ENCODE results near the gene THOC5. TPM values are rescaled to one million over a fixed set of nuclear protein-coding genes. Genes with fewer than 3 reads are reported as not detected.

Gene THOC5
- polyA plus RNA-seq, 1 donor from 2014 or later: 33.4 TPM

- Histone ChIP-seq H3K9me3 (ENCODE audit: low read length) (no peaks in the 10 kb centered on the region), H2AFZ (ENCODE audit: low read depth, low read length) (no peak overlapping the region), H3K9ac (ENCODE audit: low read length) (no peak overlapping the region), H3K79me2 (replicated peaks; ENCODE audit: insufficient read depth, low read length) (no peaks in the 10 kb centered on the region), H3K27ac (ENCODE audit: low read length) (no peak overlapping the region), H4K20me1 (ENCODE audit: insufficient read depth) (no peaks in the 10 kb centered on the region), H3K27me3 (ENCODE audit: insufficient read depth, low read depth, low read length) (no peaks in the 10 kb centered on the region), H3K9me2 (ENCODE audit: insufficient read depth, low read length) (no peaks in the 10 kb centered on the region), H3K36me3 (ENCODE audit: insufficient read depth, low read length) (peaks cover 13% of the 10 kb centered on the region), H3K4me2 (ENCODE audit: low read length) (no peak overlapping the region), H3F3A (ENCODE audit: insufficient read depth, low read length, poor library complexity, severe bottlenecking) (no peaks in the 10 kb centered on the region), H3K4me3 (ENCODE audit: low read length) (no peak overlapping the region)
- no peak for TF ChIP-seq MXI1 (conservative IDR thresholded peaks at IDR 0.05; ENCODE audit: poor library complexity, severe bottlenecking)
- TF ChIP-seq, protein P1, sequence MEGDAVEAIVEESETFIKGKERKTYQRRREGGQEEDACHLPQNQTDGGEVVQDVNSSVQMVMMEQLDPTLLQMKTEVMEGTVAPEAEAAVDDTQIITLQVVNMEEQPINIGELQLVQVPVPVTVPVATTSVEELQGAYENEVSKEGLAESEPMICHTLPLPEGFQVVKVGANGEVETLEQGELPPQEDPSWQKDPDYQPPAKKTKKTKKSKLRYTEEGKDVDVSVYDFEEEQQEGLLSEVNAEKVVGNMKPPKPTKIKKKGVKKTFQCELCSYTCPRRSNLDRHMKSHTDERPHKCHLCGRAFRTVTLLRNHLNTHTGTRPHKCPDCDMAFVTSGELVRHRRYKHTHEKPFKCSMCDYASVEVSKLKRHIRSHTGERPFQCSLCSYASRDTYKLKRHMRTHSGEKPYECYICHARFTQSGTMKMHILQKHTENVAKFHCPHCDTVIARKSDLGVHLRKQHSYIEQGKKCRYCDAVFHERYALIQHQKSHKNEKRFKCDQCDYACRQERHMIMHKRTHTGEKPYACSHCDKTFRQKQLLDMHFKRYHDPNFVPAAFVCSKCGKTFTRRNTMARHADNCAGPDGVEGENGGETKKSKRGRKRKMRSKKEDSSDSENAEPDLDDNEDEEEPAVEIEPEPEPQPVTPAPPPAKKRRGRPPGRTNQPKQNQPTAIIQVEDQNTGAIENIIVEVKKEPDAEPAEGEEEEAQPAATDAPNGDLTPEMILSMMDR (IDR thresholded peaks at IDR 0.05; ENCODE audit: poor library complexity, severe bottlenecking): no peak
- TF ChIP-seq EP300 (conservative IDR thresholded peaks at IDR 0.05; ENCODE audit: poor library complexity, severe bottlenecking): no peak
- no peak for TF ChIP-seq SMC3 (conservative IDR thresholded peaks at IDR 0.05; ENCODE audit: poor library complexity)
These were observed 22.8 kb downstream of the THOC5 start for GRCh38 chr22:29530716-29531115.

GRCh38 chr22:29528144-29528543, 25.4 kb downstream of the THOC5 start:
- Histone ChIP-seq H3K9me3 (ENCODE audit: low read length) (no peaks in the 10 kb centered on the region), H4K20me1 (ENCODE audit: insufficient read depth) (no peaks in the 10 kb centered on the region), H3F3A (ENCODE audit: insufficient read depth, low read length, poor library complexity, severe bottlenecking) (no peaks in the 10 kb centered on the region), H3K27ac (ENCODE audit: low read length) (no peak overlapping the region), H3K79me2 (replicated peaks; ENCODE audit: insufficient read depth, low read length) (no peaks in the 10 kb centered on the region), H3K36me3 (ENCODE audit: insufficient read depth, low read length) (peaks cover 14% of the 10 kb centered on the region), H3K9ac (ENCODE audit: low read length) (no peak overlapping the region), H3K9me2 (ENCODE audit: insufficient read depth, low read length) (no peaks in the 10 kb centered on the region), H2AFZ (ENCODE audit: low read depth, low read length) (no peak overlapping the region), H3K27me3 (ENCODE audit: insufficient read depth, low read depth, low read length) (no peaks in the 10 kb centered on the region), H3K4me3 (ENCODE audit: low read length) (no peak overlapping the region), H3K4me2 (ENCODE audit: low read length) (no peak overlapping the region)
- TF ChIP-seq RAD21 (conservative IDR thresholded peaks at IDR 0.05) (no peak), EP300 (conservative IDR thresholded peaks at IDR 0.05; ENCODE audit: poor library complexity, severe bottlenecking) (no peak), MXI1 (conservative IDR thresholded peaks at IDR 0.05; ENCODE audit: poor library complexity, severe bottlenecking) (no peak), POLR2AphosphoS5 (IDR thresholded peaks at IDR 0.05) (no peak), EZH2 (IDR thresholded peaks at IDR 0.05; ENCODE audit: borderline replicate concordance, insufficient read depth, low read length, poor library complexity, severe bottlenecking) (no peak), SMC3 (conservative IDR thresholded peaks at IDR 0.05; ENCODE audit: poor library complexity) (no peak), TAF1 (IDR thresholded peaks at IDR 0.05; ENCODE audit: low read depth) (no peak)
- TF ChIP-seq, protein P2, sequence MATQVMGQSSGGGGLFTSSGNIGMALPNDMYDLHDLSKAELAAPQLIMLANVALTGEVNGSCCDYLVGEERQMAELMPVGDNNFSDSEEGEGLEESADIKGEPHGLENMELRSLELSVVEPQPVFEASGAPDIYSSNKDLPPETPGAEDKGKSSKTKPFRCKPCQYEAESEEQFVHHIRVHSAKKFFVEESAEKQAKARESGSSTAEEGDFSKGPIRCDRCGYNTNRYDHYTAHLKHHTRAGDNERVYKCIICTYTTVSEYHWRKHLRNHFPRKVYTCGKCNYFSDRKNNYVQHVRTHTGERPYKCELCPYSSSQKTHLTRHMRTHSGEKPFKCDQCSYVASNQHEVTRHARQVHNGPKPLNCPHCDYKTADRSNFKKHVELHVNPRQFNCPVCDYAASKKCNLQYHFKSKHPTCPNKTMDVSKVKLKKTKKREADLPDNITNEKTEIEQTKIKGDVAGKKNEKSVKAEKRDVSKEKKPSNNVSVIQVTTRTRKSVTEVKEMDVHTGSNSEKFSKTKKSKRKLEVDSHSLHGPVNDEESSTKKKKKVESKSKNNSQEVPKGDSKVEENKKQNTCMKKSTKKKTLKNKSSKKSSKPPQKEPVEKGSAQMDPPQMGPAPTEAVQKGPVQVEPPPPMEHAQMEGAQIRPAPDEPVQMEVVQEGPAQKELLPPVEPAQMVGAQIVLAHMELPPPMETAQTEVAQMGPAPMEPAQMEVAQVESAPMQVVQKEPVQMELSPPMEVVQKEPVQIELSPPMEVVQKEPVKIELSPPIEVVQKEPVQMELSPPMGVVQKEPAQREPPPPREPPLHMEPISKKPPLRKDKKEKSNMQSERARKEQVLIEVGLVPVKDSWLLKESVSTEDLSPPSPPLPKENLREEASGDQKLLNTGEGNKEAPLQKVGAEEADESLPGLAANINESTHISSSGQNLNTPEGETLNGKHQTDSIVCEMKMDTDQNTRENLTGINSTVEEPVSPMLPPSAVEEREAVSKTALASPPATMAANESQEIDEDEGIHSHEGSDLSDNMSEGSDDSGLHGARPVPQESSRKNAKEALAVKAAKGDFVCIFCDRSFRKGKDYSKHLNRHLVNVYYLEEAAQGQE (IDR thresholded peaks at IDR 0.05; ENCODE audit: borderline replicate concordance): no peak
- TF ChIP-seq, protein P1 (IDR thresholded peaks at IDR 0.05; ENCODE audit: poor library complexity, severe bottlenecking): no peak
